ENCODE results near the gene ZNF778. TPM values are rescaled to one million over a fixed set of nuclear protein-coding genes. Genes with fewer than 3 reads are reported as not detected.
A peak's percentile ranks its signal among the peaks of the same experiment; 100 is the strongest.

ZNF778 gene
- total RNA-seq, 2 experiments from 2014 or later, result 8.1 to 9.3 TPM

DNA sequence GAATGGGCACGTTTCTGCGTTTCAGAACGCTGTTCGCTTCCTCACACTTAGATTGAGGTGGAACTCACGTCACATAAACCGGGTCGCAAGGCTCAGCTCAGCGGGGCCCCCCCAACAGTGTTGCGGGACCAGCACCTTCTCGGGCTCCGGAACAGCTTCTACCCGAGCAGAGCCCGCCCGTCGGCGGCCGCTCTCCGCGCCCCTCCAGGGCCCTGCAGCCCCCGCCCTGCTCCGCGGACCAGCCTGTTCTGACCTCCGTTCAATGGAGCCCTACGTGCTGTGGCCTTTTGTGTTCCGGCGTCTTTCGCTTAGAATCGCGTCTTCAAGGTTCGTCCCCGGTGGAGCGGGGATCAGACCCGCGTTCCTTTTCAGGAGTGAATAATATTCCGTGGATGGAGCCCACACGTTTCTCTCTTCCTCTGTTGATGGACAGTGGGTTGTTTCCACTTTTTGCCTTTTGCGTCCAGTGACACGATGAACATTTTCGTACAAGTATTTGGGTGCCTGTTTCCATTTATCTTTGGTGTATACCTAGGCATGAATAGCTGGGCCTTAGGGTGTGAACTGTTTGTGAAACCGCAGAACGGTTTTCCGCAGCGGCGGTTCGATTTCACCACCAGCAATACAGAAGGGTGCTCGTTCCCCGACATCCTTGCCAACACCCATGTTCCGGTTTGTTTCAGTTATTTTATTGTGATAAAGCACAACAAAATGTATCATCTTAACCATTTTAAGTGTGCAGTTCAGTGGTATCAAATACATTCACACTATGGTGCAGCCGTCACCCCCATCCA is 14.9 kb upstream of the ZNF778 start:
- ATAC-seq (no peak), DNase-seq (no peak)
- Mint-ChIP-seq H3K4me1 (peaks cover 5% of the 10 kb centered on the region), H3K27me3 (peaks cover 34% of the 10 kb centered on the region), H3K9me3 (ENCODE audit: low read depth) (peaks cover 4% of the 10 kb centered on the region), H3K4me3 (no peak overlapping the region), H3K27ac (peak overlapping the region; percentile 32), H3K36me3 (peaks cover 7% of the 10 kb centered on the region)
- CTCF ChIA-PET, result no interaction called here

DNA sequence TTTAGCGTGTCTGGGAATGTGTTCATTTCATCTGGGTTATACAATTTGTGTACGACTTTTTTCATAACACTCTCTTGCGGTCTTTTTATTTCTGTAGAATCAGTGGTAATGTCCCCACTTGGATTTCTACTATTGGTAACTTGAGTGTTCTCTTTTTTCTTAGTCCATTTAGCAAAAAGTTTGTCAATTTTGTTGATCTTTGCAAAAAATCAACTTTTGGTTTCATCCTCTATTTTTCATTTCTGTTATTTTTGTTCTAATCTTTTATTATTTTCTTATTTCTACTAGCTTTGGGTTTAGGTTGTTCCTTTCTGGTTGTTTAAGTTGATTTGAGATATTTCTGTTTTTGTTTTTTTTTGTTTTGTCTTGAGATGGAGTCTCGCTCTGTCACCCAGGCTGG is 9.5 kb upstream of the ZNF778 start:
- Mint-ChIP-seq H3K36me3 (peaks cover 2% of the 10 kb centered on the region), H3K27ac (no peak overlapping the region), H3K4me3 (no peak overlapping the region), H3K9me3 (ENCODE audit: low read depth) (peaks cover under 1% of the 10 kb centered on the region), H3K4me1 (no peaks in the 10 kb centered on the region), H3K27me3 (peaks cover 16% of the 10 kb centered on the region)
- CTCF ChIA-PET, result interaction anchor here (1.2 kb wide), 1 partner anchor 10 kb away, joined by 3 read pairs; the partner anchor contains the start of gene ZNF778
- DNase-seq (no peak), ATAC-seq (no peak)

DNA sequence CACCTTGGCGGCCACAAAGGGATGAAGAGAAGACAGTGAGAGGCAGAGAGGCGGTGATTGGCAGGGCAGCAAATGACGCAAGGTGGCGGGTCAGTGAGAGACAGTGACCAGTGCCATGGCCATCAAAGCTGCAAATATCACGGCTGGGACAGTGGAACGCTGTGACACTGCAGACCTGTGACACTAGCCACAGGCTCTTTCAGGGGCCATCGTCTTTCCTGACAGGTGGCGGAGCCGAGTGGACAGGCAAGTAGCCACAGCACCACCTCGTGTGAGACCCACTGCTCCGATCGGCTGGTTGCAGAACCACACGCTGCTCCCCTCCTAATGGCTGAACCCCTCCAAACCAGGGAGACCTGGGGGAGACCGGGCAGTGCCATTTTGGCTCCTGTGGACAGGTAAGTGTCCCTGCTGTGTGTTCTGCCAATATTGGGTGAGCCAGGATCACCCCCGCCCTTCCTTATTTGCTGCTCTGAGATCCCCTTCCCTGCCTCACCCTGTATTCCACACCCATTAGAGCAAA is 7.9 kb upstream of the ZNF778 start:
- CTCF ChIA-PET, result no interaction called here
- DNase-seq, result no peak
- Mint-ChIP-seq H3K36me3 (no peaks in the 10 kb centered on the region), H3K4me1 (no peaks in the 10 kb centered on the region), H3K9me3 (ENCODE audit: low read depth) (no peaks in the 10 kb centered on the region), H3K27ac (no peak overlapping the region), H3K4me3 (no peak overlapping the region), H3K27me3 (peaks cover 3% of the 10 kb centered on the region)
- no peak for ATAC-seq

DNA sequence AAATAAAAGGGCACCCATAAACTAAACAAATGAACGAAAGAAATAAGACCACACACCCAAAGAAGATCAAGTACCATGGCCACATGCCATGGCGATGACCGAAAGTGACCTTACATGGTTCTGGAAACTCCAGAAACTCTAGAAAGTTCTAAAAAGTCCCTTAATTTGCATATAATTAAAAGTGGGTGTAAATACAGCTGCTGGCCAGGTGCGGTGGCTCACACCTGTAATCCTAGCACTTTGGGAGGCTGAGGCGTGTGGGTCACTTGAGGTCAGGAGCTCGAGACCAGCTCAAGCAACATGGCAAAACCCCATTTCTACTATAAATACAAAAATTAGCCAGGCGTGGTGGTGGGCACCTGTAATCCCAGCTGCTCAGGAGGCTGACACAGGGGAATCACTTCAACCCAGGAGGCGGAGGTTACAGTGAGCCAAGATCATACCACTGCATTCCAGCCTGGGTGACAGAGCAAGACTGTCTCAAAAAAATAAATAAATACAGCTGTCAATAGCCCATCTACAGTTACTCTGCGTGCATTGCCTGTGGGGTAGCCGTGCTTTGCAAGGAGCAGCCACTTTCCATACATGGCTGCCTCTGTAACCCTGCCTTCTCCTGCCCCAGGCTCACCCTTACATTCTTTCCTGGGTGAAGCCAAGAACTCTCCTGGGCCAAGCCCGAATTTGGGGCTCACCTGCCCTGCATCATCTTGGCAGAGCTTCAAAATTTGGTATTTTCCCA is 7.2 kb upstream of the ZNF778 start:
- H3K4me1 Mint-ChIP-seq, result peaks cover 3% of the 10 kb centered on the region
- no peak overlapping the region for H3K4me3 Mint-ChIP-seq
- CTCF ChIA-PET, result no interaction called here
- no peaks in the 10 kb centered on the region for H3K9me3 Mint-ChIP-seq (ENCODE audit: low read depth)
- ATAC-seq (no peak), DNase-seq (no peak)
- H3K27ac Mint-ChIP-seq, result no peak overlapping the region
- H3K27me3 Mint-ChIP-seq, result peaks cover 3% of the 10 kb centered on the region
- no peaks in the 10 kb centered on the region for H3K36me3 Mint-ChIP-seq

DNA sequence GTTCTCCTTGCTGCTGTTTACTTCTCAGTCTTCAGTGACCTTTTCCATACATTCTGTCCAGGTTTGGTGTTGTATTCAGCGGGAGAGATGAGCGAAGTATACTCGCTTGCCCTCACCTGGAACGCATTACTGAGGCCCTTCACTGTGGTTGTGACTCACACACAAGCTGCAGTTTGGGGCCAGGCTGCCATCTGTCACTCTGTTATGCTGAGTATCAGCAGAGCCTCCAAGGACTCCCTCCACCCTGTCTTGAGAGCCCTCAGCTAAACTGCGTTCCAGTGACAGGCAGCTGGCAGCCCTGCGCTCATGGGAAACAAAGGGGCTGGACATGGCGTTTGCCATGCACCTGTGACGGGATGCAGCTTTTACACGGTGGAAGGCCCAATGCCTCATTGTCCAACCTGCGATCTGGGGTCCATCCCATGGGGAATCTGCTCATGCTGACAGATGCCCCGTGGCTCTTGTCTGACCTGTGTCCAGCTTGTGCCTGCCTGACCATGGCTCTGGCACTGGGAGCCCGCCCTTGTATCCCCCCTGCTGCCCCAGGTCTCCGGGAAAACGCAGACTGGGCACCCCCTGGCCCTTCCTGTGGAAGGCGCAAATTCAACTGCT is 6.5 kb upstream of the ZNF778 start:
- Mint-ChIP-seq H3K4me1 (peaks cover 5% of the 10 kb centered on the region), H3K27me3 (peaks cover 3% of the 10 kb centered on the region), H3K4me3 (no peak overlapping the region), H3K36me3 (no peaks in the 10 kb centered on the region), H3K9me3 (ENCODE audit: low read depth) (no peaks in the 10 kb centered on the region), H3K27ac (no peak overlapping the region)
- CTCF ChIA-PET, result no interaction called here
- no peak for ATAC-seq
- no peak for DNase-seq

DNA sequence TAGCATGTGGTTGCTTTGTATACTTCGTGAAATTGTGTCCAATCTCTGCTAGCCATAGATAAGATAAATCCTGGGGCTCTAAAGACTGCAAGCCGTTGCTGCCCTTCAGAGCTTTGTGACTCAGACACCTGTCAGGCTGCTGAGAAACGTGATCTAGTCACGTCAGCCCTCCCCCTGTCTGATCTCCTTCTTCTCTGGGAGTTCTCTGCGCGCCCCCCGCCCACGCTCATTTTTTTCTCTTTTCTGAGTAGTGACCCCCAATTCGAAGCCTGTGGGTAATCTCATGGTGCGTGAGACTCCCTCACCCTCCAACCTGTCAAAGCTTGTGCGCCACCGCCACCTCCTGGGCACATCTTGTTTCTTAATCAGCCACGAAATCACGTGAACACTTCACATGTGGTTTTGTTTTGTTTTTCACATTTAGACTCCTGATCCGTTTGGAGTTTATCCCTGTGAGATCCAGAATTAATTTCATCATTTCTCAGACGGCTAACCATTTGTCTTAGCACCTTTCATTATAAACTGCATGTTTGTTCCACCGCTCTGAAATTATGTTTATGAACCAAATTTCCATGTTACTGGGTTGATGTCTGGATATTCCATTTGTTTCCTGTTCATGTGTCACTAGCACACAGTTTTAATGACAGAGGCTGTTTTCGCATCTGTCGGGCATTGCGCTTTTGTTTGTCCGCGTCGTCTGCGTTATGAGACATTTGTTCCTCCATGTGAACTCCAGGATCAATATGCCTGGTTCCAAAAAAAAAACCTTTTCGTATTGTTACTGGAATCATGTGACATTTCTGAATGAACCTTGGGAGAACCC is 977 bp upstream of the ZNF778 start:
- Mint-ChIP-seq H3K27me3 (no peaks in the 10 kb centered on the region), H3K36me3 (peaks cover 2% of the 10 kb centered on the region), H3K4me3 (peak overlapping the region; percentile 72), H3K4me1 (peaks cover 20% of the 10 kb centered on the region), H3K27ac (peak overlapping the region; percentile 92), H3K9me3 (ENCODE audit: low read depth) (no peaks in the 10 kb centered on the region)
- ATAC-seq (peak; percentile 67), DNase-seq (peak; percentile 89)
- CTCF ChIA-PET, result interaction anchor here (0.8 to 1.7 kb wide), 14 partner anchors 10 to 479 kb away, joined by 3 to 12 read pairs (median 3); partner anchors contain the start of gene APRT

DNA sequence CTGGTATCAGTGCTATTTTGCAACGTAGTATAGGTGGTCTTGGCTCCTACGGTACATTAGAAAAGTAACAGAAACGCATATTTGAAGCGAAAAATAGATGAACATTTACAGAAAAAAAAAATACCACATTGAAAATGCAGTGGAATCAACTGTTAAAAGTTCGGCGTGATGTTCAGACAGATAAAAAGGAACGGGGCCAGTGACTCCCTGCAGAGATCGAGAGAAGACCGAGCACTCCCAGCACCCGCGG is 440 bp upstream of the ZNF778 start:
- peak overlapping the region; percentile 92 for H3K27ac Mint-ChIP-seq
- no peak for DNase-seq
- CTCF ChIA-PET, result interaction anchor here (0.8 to 1.9 kb wide), 8 partner anchors 9 to 479 kb away, joined by 3 to 10 read pairs (median 3); partner anchors contain the start of genes APRT, GALNS and TRAPPC2L
- H3K27me3 Mint-ChIP-seq, result no peaks in the 10 kb centered on the region
- H3K4me3 Mint-ChIP-seq, result peak overlapping the region; percentile 72
- no peaks in the 10 kb centered on the region for H3K9me3 Mint-ChIP-seq (ENCODE audit: low read depth)
- ATAC-seq, result no peak
- peaks cover 4% of the 10 kb centered on the region for H3K36me3 Mint-ChIP-seq
- H3K4me1 Mint-ChIP-seq, result peaks cover 20% of the 10 kb centered on the region

DNA sequence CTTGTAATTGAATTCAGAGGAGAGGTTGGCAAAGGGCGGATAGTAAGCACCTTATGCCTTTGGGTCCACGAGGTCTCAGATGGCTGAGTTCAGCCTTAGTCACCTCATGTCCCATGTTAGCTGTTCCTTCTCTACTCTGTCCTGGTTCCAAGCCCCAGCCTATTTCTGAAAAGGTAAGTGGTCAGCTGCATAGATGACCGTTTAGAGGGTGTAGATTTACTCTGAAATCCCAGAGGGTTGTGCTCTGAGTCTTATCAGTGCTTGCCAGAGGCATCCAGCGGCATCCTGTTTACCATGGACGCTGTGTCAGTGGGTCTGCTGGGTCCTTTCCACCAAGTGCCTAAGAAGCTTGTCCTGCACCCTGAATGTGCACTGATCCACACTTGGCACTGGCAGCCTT is 1.9 kb downstream of the ZNF778 start:
- CTCF ChIA-PET, result interaction anchor here (1.3 kb wide), 1 partner anchor 52 kb away, joined by 3 read pairs; no protein-coding TSS in a partner anchor
- Mint-ChIP-seq H3K9me3 (ENCODE audit: low read depth) (no peaks in the 10 kb centered on the region), H3K4me3 (peak overlapping the region; percentile 41), H3K36me3 (peaks cover 17% of the 10 kb centered on the region), H3K4me1 (peaks cover 20% of the 10 kb centered on the region), H3K27ac (no peak overlapping the region), H3K27me3 (no peaks in the 10 kb centered on the region)
- DNase-seq, result no peak
- ATAC-seq, result no peak

DNA sequence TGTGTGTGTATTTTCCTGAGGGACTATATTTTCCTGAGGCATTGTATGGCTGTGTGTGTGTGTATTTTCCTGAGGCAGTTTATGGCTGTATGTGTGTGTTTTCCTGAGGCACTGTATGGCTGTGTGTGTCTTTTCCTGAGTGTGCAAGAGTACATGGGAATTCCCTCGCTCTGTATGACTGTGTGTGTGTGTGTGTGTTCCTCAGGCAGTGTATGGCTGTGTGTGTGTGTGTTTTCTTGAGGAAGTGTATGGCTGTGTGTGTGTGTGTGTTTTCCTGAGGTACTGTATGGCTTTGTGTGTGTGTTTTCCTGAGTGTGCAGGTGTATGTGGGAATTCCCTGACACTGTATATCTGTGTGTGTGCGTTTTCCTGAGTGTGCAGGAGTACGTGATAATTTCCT is 4.1 kb downstream of the ZNF778 start:
- Mint-ChIP-seq H3K4me3 (no peak overlapping the region), H3K27me3 (no peaks in the 10 kb centered on the region), H3K9me3 (ENCODE audit: low read depth) (peaks cover 6% of the 10 kb centered on the region), H3K36me3 (peaks cover 38% of the 10 kb centered on the region), H3K27ac (no peak overlapping the region), H3K4me1 (peaks cover 11% of the 10 kb centered on the region)
- ATAC-seq, result no peak
- no peak for DNase-seq
- CTCF ChIA-PET, result no interaction called here

DNA sequence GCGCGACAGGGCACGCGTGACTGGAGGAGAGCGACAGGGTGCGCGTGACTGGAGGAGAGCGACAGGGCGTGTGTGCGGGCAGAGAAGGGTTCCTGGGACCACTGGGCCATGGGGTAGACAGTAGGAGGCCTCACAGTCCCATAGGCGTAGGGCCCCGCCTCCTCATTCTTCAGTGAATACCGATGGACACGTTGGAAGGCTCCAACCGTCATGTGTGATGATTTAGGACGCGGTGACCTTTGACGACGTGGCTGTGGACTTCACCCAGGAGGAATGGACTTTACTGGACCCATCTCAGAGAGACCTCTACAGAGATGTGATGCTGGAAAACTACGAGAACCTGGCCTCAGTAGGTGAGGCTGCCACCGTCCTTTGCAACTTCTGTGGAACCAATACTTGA is 5.4 kb downstream of the ZNF778 start:
- Mint-ChIP-seq H3K36me3 (peaks cover 51% of the 10 kb centered on the region), H3K4me3 (no peak overlapping the region), H3K4me1 (peaks cover 9% of the 10 kb centered on the region), H3K27me3 (no peaks in the 10 kb centered on the region), H3K9me3 (ENCODE audit: low read depth) (peaks cover 16% of the 10 kb centered on the region), H3K27ac (no peak overlapping the region)
- ATAC-seq (no peak), DNase-seq (no peak)
- CTCF ChIA-PET, result no interaction called here

DNA sequence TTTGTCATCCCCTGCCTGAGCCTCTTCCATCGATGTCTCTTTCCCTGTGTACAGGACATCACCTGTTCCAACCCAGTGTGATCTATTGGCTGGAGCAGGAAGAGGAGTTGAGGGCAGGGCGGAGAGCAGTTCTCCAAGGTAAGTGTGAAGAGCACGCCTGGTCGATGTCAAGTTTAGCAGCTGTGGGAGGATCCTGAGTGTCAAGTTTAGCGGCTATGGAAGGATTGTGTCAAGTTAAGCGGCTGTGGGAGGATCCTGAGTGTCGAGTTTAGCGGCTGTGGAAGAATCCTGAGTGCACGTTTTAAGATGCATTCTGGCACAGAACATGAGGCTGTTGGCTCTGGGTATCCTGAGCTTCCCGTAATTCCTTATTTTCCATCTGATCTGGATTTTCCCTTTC is 7.2 kb downstream of the ZNF778 start:
- Mint-ChIP-seq H3K9me3 (ENCODE audit: low read depth) (peaks cover 26% of the 10 kb centered on the region), H3K27ac (no peak overlapping the region), H3K27me3 (no peaks in the 10 kb centered on the region), H3K4me3 (no peak overlapping the region), H3K36me3 (peaks cover 67% of the 10 kb centered on the region), H3K4me1 (peaks cover 3% of the 10 kb centered on the region)
- no peak for ATAC-seq
- CTCF ChIA-PET, result no interaction called here
- no peak for DNase-seq

DNA sequence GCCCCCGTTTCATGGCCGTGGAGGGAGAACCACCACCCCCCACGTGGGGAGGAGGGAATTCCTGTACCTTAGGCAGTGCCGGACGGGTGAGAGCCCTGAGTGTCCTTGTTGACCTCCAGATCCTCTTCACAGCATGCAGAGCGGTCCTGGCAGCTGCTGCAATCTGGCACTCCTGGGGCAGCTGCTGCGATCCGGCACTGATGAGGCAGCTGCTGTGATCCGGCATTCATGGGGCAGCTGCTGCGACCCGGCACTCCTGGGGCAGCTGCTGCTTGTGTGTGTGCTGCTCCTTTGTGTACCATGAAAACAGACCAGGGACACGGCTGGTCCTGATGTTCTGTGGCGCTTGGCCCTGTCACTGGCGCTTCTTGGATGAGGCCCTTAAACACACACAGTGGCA is 12.8 kb downstream of the ZNF778 start:
- H3K4me3 Mint-ChIP-seq, result no peak overlapping the region
- H3K36me3 Mint-ChIP-seq, result peaks cover 81% of the 10 kb centered on the region
- H3K4me1 Mint-ChIP-seq, result no peaks in the 10 kb centered on the region
- no peak for ATAC-seq
- H3K9me3 Mint-ChIP-seq (ENCODE audit: low read depth), result peaks cover 29% of the 10 kb centered on the region
- H3K27me3 Mint-ChIP-seq, result no peaks in the 10 kb centered on the region
- CTCF ChIA-PET, result no interaction called here
- DNase-seq, result no peak
- no peak overlapping the region for H3K27ac Mint-ChIP-seq

DNA sequence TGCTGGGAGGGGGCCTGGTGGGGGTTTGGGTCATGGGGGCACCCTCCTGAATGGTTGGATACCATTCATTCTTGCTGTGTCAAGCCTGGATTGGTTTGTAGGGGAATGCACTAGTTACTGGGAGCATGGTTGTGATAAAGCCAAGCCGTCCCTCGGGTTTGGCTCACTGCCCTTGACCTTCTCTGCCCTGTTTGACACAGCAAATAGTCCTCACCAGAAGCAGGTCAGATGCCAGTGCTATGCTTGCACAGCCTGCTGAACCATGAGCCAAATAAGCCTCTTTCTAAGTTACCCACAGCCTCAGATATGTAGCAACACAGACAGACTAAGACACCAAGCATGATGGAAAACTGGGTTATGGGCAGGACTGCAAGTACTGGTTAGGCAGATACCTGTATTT is 14.6 kb downstream of the ZNF778 start:
- Mint-ChIP-seq H3K27me3 (no peaks in the 10 kb centered on the region), H3K36me3 (peaks cover 63% of the 10 kb centered on the region), H3K27ac (no peak overlapping the region), H3K4me3 (no peak overlapping the region), H3K9me3 (ENCODE audit: low read depth) (peaks cover 19% of the 10 kb centered on the region), H3K4me1 (no peaks in the 10 kb centered on the region)
- CTCF ChIA-PET, result no interaction called here
- DNase-seq (no peak), ATAC-seq (no peak)
